ENCODE data around the gene LAIR1.

Gene LAIR1

DNA sequence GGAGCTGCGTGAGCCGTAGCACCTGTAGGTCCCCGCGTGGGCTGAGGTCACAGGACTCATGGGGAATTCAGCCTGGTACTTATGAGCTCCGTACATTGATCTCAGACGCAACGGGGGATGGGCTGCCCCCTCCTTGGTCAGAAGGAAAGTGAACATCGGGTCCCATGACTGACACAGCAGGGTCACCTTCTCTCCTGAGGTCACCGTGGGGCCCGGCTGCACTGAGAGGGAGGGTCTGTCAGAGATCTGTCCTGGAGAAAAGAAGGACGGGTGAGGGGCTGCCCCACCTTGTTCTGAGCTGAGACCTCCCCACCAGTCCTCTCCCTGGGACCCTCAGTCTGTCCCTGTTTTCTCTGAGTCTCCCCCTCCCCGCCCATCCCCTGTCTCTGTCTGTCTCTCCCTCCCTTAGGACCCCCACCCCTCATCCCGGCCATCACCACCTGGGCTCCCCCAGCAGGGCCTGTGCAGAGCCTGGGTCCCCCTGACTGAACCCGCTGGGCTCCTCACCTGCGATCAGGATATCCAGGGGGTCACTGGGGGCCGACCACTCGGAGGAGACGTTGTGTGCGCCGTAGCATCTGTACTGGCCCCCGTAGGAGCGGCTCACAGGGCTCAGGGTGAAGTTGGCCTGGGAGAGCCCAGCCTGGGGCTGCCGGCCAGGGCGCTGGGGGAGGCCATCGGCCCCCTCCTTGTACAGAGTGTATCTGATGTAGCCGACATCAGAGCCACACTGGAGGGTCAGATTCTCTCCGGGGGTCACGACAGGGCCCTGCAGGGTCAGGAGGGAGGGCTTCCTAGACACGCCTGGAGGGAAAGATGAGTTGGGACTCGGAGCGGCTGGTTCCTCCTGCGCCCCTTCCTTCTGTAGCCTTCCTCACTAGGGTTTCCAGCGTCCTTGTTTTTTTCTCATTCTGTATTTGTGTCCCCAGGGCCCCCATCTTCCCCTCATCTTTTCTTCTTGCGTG is 27.6 kb downstream of the LAIR1 start:
- TF ChIP-seq, protein P1, sequence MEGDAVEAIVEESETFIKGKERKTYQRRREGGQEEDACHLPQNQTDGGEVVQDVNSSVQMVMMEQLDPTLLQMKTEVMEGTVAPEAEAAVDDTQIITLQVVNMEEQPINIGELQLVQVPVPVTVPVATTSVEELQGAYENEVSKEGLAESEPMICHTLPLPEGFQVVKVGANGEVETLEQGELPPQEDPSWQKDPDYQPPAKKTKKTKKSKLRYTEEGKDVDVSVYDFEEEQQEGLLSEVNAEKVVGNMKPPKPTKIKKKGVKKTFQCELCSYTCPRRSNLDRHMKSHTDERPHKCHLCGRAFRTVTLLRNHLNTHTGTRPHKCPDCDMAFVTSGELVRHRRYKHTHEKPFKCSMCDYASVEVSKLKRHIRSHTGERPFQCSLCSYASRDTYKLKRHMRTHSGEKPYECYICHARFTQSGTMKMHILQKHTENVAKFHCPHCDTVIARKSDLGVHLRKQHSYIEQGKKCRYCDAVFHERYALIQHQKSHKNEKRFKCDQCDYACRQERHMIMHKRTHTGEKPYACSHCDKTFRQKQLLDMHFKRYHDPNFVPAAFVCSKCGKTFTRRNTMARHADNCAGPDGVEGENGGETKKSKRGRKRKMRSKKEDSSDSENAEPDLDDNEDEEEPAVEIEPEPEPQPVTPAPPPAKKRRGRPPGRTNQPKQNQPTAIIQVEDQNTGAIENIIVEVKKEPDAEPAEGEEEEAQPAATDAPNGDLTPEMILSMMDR (conservative IDR thresholded peaks at IDR 0.05), result no peak
- H3K27ac ChIP-seq, result no peak overlapping the region

DNA sequence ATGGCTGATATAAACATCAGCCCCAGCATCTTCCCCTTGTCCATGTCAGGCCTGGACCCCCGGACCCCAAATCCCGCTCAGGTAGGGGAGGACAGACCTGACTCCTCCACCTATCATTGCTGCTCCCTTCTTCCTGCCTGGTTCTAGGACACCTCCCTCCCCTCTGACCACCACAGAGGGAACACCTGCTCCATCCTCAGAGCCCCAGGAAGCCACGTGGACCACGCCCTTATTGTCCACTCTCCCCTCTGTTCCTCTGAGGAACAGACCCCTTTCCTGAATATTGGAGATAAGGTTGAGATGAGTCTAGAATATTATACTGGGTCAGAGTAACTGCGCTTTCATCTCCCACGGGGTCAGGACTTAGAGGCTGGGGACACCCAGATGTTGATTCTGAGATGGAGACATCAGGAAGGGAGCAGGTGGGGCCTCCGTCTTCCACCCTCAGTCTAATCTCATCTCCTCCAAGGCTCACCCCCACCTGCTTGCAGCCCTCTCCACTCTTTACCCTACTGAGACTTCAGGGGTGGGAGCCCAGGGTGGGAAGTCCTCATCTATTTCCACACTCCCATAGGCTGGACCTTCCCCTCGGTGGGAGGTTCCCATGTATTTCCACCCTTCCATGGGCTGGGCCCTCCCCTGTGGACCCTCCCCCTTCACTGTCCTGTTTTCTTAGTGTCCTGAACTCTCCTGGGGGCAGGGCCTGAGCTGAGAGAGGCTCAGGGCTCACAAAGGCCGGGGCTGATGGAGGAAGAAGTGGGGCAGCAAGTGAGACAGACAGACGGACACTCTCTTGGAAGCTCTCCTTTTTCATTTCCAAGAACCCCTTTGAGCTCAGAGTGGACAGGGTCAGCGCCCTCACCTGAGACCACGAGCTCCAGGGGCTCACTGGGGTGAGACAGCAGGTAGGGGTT is 28.5 kb downstream of the LAIR1 start:
- no peak overlapping the region for H3K27ac ChIP-seq
- TF ChIP-seq, protein P1 (conservative IDR thresholded peaks at IDR 0.05), result no peak

GRCh38 chr19:54335164-54335563 is 29.6 kb downstream of the LAIR1 start:
- TF ChIP-seq, protein P1 (conservative IDR thresholded peaks at IDR 0.05), result no peak
- no peak overlapping the region for H3K27ac ChIP-seq

- TF ChIP-seq, protein P1 (conservative IDR thresholded peaks at IDR 0.05), result no peak
- H3K27ac ChIP-seq, result no peak overlapping the region
Measured at GRCh38 chr19:54333586-54334298, 31.0 kb downstream of the LAIR1 start.

DNA sequence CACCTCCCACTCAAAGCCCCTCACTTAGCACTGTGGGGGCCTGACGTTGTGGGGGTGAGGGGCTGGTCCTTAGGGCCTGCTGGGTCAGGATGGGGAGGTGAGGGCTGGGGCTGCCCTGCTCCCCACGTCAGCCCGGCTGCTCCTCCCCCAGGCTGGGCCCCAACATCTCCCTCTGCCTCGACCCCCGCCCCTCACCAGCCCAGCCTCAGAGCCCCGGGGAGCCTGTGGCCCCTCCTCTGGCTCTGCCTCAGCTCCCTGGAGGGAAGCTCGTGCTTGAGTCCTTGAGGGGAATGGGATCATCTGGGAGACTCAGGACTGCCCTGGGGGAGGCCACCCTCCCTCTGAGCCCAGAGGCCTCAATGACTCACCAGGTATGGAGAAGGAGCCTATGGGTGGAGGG is 32.6 kb downstream of the LAIR1 start:
- no peak overlapping the region for H3K27ac ChIP-seq
- TF ChIP-seq, protein P1 (conservative IDR thresholded peaks at IDR 0.05), result no peak

GRCh38 chr19:54331626-54332025 is 33.1 kb downstream of the LAIR1 start:
- TF ChIP-seq, protein P1 (conservative IDR thresholded peaks at IDR 0.05), result no peak
- H3K27ac ChIP-seq, result no peak overlapping the region

Data from VCaP (cell line).